Stomach (tissue), 4 donors: Measurements from ENCODE around the gene TCOF1.

Experiments
- CTCF ChIP-seq, 7 experiments: fragments of 450-650 bp in 4 of 7; fragments of 200-600 bp in 3 of 7; sonication (generic) in 3 of 7; IDR thresholded peaks; one replicate each; pipeline ENCODE4 v1.5.1; 2016 to 2019; ENCODE audit warnings: antibody characterized with exemption in 7 of 7, control low read depth in 2 of 7, mild to moderate bottlenecking in 1 of 7
- EP300 ChIP-seq: sonication (generic); formaldehyde crosslinking; IDR thresholded peaks from one replicate; pipeline ENCODE4 v1.6.1; 2017; ENCODE audit warnings: antibody characterized with exemption
- POLR2A ChIP-seq, 4 donors: fragments of 450-650 bp; IDR thresholded peaks; one replicate each; pipeline ENCODE4 v1.6.1; 2016; ENCODE audit warnings: antibody characterized with exemption in 4 of 4, control low read depth in 2 of 4, mild to moderate bottlenecking in 1 of 4, moderate library complexity in 1 of 4
- POLR2AphosphoS5 ChIP-seq, 3 donors: sonication (generic); formaldehyde crosslinking; IDR thresholded peaks; one replicate each; pipeline ENCODE4 v1.6.1; 2016; ENCODE audit warnings: antibody characterized with exemption in 3 of 3

DNA sequence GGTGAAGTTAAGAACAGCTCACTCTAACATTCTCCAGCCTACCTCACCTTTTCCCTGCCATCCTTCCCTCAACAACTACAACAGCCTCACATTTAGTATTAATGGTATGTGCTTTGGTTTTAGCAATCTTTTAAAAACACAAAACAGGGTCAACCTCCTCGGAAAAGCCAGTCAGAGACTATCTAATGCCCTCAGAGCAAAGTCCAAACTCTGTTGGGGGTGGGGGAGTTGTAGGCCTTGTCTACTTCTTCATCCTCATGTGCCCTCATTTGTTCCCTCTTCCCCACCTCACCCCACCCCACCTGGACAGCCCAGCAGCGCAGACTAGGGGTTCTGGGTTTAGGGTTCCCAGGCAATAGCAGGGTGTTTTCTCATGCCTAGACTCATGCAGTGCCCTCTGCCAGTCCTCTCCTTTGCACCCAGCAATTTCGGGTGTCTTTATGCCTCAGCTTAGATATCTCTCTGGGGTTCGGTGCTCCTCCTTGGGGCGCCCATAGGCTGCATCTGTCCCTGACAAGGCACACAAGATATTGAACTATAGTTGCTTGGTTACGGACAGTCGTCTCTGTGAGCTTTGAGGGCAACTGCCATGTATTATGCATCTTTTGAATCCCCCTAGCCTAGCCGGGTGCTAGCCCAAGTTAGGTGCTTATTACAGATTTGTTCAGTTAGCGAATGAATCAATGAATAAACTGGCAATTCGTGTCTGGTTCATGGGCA, 762 bp upstream of the TCOF1 start:
- TF ChIP-seq CTCF (IDR thresholded peaks at IDR 0.05) (no peak), POLR2AphosphoS5 (IDR thresholded peaks at IDR 0.05) (no peak), POLR2A (IDR thresholded peaks at IDR 0.05) (no peak), EP300 (no peak)
